Sigmoid colon (tissue), 4 donors: Measurements from ENCODE around the gene CHD3.

Experiments used
- CTCF ChIP-seq, 4 experiments: fragments of 450-650 bp in 3 of 4; fragments of 200-600 bp in 1 of 4; IDR thresholded peaks; one replicate each; pipeline ENCODE4 v1.5.1; 2016 to 2019; ENCODE audit warnings: antibody characterized with exemption in 4 of 4, mild to moderate bottlenecking in 3 of 4, moderate library complexity in 2 of 4
- EP300 ChIP-seq, 4 donors: sonication (generic); formaldehyde crosslinking; IDR thresholded peaks; one replicate each; pipeline ENCODE4 v1.6.1; 2017; ENCODE audit warnings: antibody characterized with exemption in 4 of 4
- POLR2A ChIP-seq, 2 donors: fragments of 450-650 bp; IDR thresholded peaks; one replicate each; pipeline ENCODE4 v1.6.1; 2016; ENCODE audit warnings: antibody characterized with exemption in 2 of 2, mild to moderate bottlenecking in 2 of 2, moderate library complexity in 2 of 2
- POLR2AphosphoS5 ChIP-seq, 4 donors: sonication (generic); formaldehyde crosslinking; IDR thresholded peaks; one replicate each; pipeline ENCODE4 v1.6.1; 2017; ENCODE audit warnings: antibody characterized with exemption in 4 of 4

GRCh38 chr17:7922845-7923628 lies 34.4 kb downstream of the CHD3 start:
- peak; percentile 72 to 84 (median 82) for TF ChIP-seq POLR2AphosphoS5 (IDR thresholded peaks at IDR 0.05)
- TF ChIP-seq CTCF (IDR thresholded peaks at IDR 0.05), result no peak
- TF ChIP-seq EP300 (IDR thresholded peaks at IDR 0.05), result no peak
- peak; percentile 46 to 70 for TF ChIP-seq POLR2A (IDR thresholded peaks at IDR 0.05)
